NCI-H510A (cell line): Measurements from ENCODE around the gene PAPPA2.

Source experiments
- DNase-seq: peaks from one replicate; lab custom pipeline; 2025; lab: John Stamatoyannopoulos, UW

The PAPPA2 gene

GRCh38 chr1:176803596-176803995 lies 340.6 kb downstream of the PAPPA2 start:
- no peak for DNase-seq

- DNase-seq, result no peak
Observed at GRCh38 chr1:176809292-176809691, 346.3 kb downstream of the PAPPA2 start.

DNA sequence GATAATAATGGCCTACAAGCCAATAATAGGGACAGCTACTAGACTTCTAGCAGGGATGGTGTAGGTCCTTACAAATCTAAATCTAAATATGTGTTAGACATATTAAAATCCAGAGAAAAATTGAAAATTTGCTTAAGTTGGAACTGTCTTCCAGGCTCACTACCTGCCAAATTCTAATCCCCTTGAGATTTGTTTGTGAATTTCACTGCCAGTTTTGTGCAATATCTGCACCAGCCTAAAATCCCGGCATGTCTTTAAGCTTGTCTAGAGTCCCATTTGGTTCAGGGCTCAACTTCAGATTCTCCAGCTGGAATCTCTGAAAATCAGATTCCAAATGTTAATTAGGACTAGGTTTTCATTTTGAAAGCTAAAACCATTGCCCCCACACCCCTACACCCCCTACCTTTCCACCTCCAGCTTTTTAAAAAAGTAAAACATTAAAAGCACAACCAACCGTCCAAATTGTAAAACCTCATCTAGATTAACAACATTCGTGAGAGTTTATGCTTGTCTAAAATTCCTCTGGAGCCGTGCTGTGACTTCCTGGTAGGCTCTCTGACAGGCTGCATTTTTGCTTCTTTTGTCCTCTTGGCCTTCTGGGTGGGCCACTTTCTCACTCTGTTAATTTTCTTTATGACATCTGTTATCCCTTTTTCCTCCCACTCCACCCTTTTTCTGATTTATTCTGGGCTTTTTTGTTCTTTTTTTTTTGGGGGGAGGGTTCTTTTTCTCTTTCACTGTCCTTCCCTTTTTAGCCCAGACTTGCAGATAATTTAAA lies 348.7 kb downstream of the PAPPA2 start:
- DNase-seq, result no peak

GRCh38 chr1:176815621-176816020 lies 352.6 kb downstream of the PAPPA2 start:
- no peak for DNase-seq

DNA sequence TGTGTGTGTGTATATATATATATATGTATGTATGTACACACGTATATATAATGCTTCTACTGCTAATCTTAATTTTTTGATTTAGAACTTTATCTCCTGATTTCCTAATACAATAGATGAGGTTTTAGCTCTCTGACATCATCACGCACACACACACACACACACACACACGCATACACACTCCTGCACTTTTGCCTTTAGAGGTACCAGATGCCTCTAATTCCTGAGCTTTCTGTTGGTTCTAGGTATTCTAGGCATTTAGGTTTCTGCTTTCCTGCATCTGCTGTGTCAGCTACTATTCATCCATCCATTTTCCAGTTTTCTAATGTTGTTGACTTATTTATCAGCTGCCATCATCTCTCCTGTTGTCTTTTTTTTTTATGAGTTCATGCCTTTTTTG lies 353.3 kb downstream of the PAPPA2 start:
- DNase-seq, result no peak

- no peak for DNase-seq
Observed at GRCh38 chr1:176820391-176821031, 357.5 kb downstream of the PAPPA2 start.

DNA sequence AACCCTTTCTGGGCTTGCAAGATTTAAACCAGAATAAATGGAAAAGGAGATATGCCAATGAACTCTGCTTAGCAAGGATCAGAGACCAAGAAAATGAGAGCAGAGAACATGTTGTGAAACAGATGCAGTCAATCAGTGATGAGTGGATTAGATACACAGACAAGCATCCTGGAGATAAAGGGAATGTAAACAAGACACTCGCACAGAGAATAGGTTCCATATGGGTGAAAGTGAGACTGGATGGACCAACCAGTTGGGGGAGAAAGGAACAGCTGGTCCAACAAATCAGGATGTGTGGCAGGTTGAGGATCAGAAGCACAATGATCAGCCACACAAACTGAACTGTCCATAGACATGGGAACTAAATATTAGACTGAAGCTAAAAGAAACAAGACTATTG lies 363.3 kb downstream of the PAPPA2 start:
- DNase-seq, result peak; percentile 59

DNA sequence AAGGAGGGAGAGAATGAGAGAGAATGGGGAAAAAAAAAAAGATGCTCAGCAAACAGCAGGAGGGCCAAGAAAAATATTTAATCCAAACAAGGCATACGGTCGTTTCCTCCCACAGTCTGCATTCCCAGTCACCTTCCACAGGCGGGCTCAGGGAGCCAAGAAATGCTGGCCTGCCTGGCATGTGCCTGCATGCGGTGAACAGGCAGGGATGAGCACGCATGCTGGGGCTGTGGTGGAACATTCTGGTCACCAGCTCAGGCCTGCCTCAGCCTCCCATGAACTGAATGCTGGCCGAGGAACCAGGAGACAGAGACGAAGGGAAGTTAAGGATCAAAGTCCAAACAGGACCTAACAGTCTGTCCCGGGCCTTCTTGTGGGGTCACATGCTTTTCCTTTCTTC lies 366.3 kb downstream of the PAPPA2 start:
- DNase-seq, result no peak

GRCh38 chr1:176831150-176831549 lies 368.2 kb downstream of the PAPPA2 start:
- no peak for DNase-seq

DNA sequence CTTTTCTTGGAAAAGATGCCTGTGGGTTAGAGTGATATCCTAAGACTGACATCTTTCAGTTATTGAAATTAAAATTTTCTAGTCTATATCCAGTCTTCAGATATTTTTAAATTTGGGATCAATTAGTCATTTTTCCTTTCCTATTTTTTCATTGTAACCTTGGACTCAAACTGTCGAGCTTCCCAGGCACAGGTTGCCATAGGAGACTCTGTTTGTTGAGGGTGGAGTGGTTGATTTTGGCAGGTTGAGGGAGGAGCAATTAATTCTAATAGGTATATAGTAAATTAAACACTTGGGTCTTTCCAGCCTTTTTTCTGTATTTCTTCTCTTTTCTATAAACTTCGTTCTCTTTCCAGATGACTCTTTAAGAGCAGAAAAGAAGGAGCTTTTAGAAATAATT lies 374.7 kb downstream of the PAPPA2 start:
- DNase-seq, result no peak

DNA sequence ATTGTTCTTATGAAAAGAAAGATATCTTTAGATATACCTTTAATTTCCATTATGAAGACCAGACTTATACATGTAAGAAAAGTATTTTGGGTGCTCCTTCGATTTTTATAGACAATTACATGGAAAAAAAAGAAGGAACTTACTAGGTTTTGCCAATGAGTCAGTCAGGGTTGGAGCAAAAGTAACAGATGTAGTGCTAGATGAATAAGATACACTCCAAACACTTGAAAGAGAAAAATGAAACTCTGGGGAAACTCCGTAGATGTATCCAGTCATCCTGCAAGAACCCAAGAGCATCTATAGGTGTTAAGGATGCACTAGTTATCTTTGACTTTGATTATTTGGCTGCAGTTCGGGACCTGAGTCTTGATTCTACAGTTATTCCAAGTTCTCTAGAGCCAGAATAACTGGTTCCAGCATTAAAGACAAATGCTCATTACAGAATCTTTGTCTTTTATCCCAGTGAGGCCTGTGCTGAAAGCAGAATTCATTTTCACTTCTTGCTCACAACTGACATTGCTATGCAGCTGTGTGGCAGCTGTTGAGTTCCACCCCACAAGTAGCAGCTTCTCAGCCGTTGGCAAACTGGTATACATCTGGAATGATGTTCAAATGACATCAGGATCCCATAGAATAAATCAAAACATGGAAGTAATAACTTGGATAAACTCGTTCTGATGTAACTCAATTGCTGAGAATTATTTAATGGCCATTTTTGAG lies 375.5 kb downstream of the PAPPA2 start:
- DNase-seq, result no peak

GRCh38 chr1:176839216-176839615 lies 376.2 kb downstream of the PAPPA2 start:
- no peak for DNase-seq

- no peak for DNase-seq
Observed at GRCh38 chr1:176841238-176841637, 378.3 kb downstream of the PAPPA2 start.

GRCh38 chr1:176843352-176844297 lies 380.6 kb downstream of the PAPPA2 start:
- DNase-seq, result peak; percentile 18

DNA sequence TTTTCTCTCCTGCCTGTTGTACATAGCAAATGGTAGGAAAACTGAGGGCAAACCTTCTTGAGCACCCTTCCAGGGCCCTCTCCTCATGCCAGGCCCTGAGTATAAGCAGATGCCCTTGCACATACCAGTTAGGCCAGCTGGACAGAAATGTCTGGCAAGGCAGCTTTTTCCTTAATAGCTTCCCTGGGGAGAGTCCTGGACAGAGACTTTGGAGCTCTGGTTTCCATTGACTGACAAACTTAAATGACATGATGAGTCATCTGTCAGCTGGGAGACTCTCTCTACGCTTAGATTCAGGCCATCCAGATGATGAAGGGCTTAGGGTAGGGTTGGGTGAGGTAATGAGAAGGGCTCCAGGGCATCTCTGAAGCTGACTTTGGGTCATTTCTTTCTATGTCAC lies 384.1 kb downstream of the PAPPA2 start:
- DNase-seq, result no peak

- DNase-seq, result no peak
Observed at GRCh38 chr1:176849281-176849680, 386.3 kb downstream of the PAPPA2 start.

GRCh38 chr1:176850871-176851270 lies 387.9 kb downstream of the PAPPA2 start:
- no peak for DNase-seq

GRCh38 chr1:176852124-176852523 lies 389.1 kb downstream of the PAPPA2 start:
- no peak for DNase-seq

- no peak for DNase-seq
Observed at GRCh38 chr1:176853503-176853902, 390.5 kb downstream of the PAPPA2 start.

DNA sequence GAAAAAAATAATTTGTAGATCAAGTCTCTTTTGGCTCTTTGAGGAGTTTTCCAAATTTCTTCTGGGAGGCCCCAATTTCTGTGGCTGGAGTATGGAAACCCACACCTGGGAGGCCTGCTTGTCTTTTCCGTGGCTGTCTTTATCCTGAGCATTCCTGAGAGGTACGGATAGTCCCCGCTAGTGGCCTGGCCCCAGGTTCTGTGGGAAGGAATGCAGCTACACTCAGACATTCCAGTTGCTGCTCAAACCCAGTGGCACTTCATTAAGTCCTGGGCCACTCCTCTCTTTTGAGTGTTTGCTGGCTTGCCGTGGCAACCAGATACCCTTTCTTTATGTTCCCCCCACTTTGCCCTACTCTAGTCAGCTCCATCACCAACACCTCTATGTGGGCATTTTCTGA lies 391.1 kb downstream of the PAPPA2 start:
- DNase-seq, result no peak

- no peak for DNase-seq
Observed at GRCh38 chr1:176854758-176855745, 392.1 kb downstream of the PAPPA2 start.
